Skin epidermis (tissue), 12 donors: ENCODE results near the gene PRSS12.

Experiments used
- H3K27ac ChIP-seq, 21 experiments: fragments of 200-600 bp; sonication (generic) in 11 of 21; one replicate each; pipeline ENCODE4 v1.5.0; 2020; ENCODE audit warnings: mild to moderate bottlenecking in 3 of 21, inconsistent platforms in 2 of 21, moderate library complexity in 2 of 21
- H3K4me3 ChIP-seq, 7 experiments: fragments of 200-600 bp; sonication (generic) in 2 of 7; one replicate each; pipeline ENCODE4 v1.5.0; 2020; ENCODE audit warnings: inconsistent platforms in 2 of 7, mild to moderate bottlenecking in 2 of 7, moderate library complexity in 1 of 7

PRSS12 gene

DNA sequence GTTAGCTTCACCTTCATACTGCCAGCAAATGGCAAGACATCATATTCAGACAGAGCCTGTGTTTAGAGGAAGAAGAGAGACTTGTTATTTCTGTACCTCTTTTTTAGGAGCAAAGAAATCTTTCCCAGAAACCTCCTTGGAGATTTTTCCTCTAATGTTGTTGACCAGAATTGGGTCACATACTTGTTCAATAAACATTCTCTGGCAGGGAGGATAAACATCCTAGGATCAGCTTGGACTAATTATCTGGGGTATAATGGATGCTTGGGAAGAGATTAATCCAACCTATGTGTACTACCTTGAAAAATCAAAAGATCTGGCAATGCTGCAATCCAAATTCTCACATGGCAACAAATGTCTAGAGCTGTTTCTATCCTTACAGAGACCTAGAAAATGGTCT is 8.4 kb upstream of the PRSS12 start:
- no peak overlapping the region for H3K4me3 ChIP-seq

DNA sequence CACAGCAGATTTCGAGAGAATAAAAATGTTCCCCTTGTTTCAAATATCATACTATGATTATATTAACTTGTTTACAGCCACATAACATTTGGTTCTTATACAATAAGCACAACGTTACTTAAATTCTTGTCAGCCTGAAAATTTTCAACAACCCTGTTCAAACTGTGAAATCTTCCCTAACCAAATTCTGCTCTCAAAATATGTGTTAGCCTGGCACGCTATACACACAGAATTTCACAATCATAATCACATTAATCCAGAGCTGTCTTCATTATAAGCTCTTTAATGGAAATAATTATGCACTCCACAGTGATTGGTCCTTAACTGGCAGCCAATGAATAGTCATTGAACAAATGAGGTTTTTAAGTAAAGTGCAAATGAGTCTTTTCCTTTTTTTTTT is 7.3 kb upstream of the PRSS12 start:
- Histone ChIP-seq H3K4me3 (no peak overlapping the region), H3K27ac (peak overlapping the region in 1 of 21 experiments; percentile 22)

More for the DNA sequence above, 8.4 kb upstream of the PRSS12 start:
- peak overlapping the region in 1 of 21 experiments; percentile 22 for H3K27ac ChIP-seq

DNA sequence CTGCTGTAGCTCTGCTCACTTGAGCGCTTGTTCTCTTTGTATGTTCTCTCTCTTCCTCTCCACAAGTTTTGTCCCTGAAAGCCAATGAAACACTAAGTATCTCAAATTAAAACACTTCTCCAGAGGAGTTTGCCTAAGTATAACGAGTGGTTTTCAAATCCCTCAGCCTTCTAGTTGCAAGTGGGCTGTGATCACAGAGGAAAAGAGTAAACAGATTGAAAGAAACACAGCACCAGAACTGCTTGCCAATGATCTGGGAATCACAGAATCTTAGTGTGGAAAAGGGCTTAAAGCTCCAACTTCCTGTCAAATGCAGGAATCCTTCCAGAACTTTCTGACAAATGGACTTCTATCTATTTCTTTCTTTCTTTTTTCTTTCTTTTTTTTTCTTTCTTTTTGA is 4.8 kb upstream of the PRSS12 start:
- Histone ChIP-seq H3K27ac (peak overlapping the region in 1 of 21 experiments; percentile 10), H3K4me3 (no peak overlapping the region)

DNA sequence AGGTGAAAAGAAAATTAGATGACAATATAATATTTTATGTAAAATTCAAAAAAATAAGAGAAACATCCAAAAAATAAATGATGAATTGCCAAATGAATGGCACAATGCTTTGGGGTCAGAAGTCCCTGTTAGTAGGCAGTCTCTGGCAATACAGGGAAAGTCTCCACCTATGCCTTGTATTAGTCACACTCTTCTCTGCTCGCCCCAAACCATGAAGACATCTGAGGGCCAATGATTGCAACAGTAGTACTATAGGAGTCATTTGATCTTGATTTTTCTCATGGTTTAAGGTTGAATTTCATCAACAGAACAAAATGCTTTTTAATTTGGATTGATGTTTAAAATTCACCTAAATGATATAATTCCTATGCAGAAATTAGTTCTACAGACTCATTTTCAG is 3.9 kb upstream of the PRSS12 start:
- Histone ChIP-seq H3K4me3 (no peak overlapping the region), H3K27ac (no peak overlapping the region)

DNA sequence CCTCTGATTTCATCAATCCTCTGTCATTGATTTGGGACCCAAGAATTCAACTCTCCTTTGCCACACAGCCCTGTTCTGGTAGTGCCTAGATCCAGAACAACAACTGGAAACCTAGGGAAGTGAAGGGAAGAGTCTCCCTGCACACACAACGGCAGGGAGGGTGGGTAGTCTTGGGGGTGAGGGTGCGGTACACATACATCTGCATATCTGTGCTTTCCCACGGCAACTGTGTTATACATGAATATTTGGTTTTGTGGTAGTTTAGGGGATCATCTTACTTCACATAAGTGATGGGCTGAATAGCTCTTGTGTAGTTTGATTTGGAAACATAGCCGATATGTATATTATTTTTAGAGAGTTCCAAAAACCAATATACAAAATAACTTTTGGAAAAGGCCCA is 3.3 kb upstream of the PRSS12 start:
- Histone ChIP-seq H3K4me3 (no peak overlapping the region), H3K27ac (no peak overlapping the region)

DNA sequence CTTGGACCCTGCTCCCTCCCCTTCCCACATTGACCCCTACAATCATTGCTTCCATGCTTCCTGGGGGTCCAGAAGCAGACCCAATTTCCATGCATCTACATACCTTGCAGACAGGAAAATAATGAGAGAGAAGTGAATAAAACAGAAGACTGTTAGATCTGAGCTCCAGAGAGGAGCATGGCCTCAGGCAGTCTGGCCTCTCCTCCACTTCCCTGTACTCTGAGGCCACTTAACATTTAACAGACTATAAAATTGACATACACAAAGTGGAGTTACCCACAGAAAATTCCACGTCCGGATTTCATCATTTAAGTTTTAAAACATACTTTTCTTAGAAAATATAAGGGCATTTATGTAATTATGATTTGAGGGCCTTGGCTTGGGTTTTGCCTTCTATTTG is 2.1 kb upstream of the PRSS12 start:
- Histone ChIP-seq H3K27ac (no peak overlapping the region), H3K4me3 (no peak overlapping the region)

DNA sequence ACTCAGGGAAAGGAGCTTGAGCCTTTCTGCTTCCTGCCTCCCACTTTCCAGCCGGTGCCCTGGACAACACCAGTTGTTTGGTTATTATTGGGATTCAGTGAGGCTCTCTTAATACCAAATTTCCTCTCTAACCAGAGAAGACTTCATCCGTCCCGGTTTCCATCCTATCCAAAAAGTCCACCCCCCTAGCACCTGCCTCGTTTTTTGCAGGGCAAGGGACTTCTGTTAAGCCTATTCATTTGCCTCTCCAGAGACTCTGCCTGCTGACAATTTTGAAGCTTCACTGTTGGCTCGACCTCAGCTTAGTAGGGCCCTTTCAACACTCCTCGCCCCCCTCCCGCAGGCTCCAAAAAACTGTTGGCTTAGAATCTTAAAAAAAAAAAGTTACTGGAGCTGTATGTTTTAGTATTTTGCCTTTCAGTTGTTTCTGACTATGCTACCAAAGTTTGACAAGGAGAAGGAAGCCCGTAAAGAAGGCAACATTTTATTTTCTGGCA is 779 bp upstream of the PRSS12 start:
- peak overlapping the region in 4 of 7 experiments; percentile 43 to 67 (median 58) for H3K4me3 ChIP-seq
- H3K27ac ChIP-seq = peak overlapping the region in 4 of 21 experiments; percentile 66 to 81 (median 74)

DNA sequence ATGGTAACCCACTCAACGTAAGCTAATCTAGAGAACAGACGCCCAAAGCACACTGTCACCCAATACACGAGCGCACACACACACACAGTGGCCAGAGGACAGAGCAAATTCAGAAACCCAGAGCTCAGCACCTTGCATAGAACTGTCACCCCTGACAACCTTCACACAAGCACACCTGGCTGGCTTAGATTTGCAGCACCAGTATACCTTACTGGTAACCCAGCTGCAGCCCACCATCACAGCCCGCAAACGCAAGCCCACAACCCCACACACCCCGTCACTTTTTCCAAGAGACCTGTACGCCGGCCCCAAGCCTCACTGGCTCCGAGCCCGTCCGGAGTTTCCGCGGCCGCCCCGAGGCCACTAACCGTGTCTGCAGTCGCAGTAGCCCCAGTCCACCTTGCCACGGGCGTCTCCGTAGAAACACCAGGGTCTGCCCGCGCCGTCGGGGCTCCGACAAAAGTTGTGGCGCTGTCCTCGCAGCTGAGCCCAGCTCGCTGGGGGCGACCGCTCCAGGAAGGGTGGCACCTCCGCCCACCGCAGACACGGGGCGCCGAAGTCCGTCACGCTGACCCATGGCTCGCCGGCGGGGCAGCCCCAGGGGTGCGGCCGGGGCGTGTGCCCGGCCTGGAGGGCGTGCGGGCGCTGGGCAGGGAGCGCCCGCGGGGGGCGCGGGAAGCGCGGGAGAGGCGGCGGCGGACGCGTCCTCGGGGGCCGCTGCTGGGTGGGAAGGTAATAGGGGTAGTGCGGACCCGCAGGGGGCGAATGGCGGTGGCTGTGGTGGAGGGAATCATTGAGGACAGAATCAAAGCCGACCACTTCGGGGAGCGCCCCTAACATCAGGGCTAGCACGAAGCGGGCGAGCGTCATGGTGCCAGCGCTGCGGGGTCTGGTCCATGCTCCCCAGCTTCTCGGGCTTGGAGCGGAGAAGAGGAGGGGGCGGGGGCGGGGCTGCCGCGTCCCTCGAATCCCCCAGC is 664 bp downstream of the PRSS12 start:
- peak overlapping the region in 16 of 21 experiments; percentile 16 to 82 (median 60) for H3K27ac ChIP-seq
- peak overlapping the region; percentile 37 to 67 (median 54) for H3K4me3 ChIP-seq

DNA sequence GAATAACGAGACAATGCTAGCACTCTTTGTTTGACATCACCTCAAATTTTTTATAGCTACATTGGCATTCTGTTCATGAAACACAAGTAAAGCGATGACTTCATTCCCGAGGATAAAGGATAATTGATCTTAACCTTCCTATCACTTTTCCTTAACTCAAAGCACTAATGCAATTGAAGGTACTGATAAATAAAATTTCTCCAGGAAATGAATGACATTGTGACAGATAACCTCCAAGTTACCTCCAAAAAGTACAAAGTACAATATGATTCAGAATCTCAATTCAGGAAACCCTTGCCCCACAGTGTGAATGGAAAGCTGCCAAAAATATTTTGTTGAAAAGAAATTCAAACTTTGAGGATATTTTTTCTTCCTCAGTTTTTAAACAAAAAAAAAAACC is 1.8 kb downstream of the PRSS12 start:
- H3K27ac ChIP-seq = no peak overlapping the region
- H3K4me3 ChIP-seq = no peak overlapping the region

DNA sequence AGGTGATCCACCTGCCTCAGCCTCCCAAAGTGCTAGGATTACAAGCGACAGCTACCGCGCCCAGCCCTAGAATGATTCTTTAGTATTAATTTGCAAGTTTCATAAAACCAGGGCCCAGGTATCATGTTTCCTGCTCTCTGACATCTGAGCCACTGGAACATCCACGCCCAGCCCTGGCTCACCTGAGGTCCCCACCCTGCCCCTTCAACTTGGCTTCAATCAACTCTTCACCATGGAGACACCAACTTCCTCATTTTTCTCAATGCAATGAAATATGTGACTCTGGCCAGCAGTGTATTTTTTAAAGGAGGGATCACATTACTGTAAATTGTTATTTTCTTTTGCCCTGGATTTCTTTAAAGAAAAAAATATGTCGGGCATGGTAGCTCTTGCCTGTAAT is 3.9 kb downstream of the PRSS12 start:
- H3K4me3 ChIP-seq = no peak overlapping the region
- no peak overlapping the region for H3K27ac ChIP-seq

DNA sequence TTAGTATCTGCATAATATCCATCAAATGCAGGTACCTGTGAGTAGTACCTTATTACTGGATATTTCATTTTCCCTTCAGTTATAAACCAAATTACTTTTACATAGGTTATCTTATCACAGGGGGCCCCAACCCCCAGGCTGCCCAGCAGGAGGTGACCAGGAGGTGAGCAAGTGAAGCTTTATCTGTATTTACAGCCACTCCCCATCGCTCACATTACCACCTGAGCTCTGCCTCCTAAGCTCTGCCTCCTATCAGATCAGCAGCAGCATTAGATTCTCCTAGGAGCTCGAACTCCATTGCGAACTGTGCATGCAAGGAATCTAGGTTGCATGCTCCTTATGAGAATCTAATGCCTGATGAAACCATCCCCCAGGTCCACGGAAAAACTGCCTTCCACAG is 6.3 kb downstream of the PRSS12 start:
- no peak overlapping the region for H3K4me3 ChIP-seq

DNA sequence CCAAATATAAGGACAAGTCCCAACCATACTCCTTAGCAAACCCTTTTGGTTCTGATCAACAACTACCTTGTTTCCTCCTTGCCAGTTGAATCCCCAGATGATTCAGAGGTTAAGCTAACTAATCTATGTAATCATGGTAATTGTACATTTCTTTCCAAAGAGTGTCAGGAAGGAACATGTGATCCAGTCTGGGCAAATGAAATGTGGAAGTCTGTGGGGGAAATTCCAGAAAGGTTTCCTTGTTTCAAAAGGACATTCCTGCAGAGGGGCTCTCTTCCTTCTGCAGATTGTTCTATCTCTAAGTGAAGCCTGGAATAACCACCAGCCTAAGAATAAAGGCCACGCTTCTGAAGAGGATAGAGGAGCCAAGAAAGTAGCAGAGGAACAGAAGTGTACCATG is 7.0 kb downstream of the PRSS12 start:
- Histone ChIP-seq H3K4me3 (no peak overlapping the region), H3K27ac (no peak overlapping the region)

More for the DNA sequence above, 6.3 kb downstream of the PRSS12 start:
- H3K27ac ChIP-seq = no peak overlapping the region

DNA sequence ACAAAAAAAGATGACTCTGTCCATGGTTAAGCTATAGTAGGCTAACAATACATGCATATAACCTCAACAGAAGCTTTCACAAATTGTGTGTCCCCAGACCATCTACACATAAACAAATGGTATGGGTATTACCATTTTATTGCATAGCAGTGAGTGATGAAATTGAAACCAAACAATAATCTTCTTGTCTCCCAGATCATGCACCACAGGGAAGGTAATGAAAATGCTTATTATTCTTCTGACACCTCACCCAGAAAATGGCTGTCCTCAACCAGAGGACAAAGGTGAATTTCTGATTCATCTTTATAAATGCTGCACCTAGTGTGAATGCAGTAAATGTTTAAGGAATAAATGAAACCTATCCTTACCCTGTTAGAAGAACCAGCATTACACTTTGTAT is 8.0 kb downstream of the PRSS12 start:
- no peak overlapping the region for H3K27ac ChIP-seq
- no peak overlapping the region for H3K4me3 ChIP-seq

DNA sequence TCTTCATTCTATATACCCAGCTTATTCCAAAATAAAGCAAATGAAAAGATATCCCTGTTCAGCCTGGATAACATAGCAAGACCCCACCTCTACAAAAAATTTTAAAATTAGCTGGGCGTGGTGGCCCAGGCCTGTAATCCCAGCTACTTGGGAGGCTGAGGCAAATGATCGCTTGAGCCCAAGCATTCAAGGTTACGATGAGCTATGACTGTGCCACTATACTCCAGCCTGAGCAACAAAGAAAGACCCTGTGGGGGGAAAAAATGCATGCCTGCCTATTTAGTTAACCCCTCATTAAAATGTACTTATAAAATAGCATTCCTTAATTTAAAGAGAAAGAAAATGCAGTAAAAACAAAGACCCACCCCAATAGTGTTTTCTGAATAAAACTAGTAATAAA is 9.3 kb downstream of the PRSS12 start:
- H3K4me3 ChIP-seq = no peak overlapping the region

DNA sequence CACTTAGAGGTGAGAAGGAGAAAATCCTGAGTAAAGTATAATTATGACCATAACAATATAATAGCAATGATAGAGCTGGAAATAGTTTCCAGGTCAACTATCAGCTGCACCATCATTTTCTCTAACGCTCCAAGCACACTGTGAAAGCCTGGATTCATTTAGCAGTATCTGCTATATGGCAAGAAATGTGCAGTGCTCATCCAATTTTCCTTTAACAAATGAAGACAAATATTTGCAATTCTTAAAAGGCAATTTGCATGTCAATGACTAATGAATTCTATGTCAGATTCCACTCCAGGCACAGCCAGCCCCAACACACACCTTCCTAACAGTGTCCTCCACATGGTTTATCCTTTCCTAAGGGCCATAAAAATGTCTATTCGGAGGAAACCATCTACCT is 12.7 kb downstream of the PRSS12 start:
- Histone ChIP-seq H3K4me3 (no peak overlapping the region), H3K27ac (no peak overlapping the region)

More for the DNA sequence above, 9.3 kb downstream of the PRSS12 start:
- H3K27ac ChIP-seq = no peak overlapping the region

DNA sequence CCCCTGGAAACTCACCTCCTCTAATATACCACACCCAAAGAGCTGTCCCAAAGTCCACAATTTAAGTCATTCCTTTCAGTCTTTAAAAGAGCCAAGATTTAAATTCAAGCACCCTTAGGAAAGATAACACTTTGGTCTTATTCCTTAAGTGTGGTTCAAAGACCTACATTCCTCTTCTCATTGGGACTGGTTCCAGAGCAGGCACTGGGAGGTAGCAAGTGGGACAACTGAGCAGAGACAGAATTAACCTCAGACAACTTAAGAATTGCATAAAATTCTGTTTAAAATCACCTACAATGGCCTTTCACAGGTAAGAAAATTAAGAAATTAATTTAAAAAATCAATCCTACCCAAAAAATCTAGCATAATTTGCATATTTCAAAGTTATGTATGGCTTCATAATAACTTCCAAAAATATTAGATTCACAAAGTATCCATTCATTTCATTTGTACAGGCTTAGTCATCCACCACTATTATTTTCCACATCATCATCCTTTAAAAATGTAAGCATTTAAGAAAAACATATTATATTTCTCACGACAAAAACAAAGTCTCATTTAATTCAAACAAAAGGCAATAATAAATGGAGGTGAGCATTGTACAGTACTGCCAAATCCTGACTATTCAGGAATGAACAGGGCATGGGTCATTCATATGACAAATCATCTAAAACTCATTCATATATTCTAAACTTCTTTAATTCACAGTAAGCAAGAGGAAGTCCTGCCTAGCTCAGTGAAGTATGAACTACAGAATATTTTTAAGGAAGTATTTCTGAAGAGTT is 13.6 kb downstream of the PRSS12 start:
- no peak overlapping the region for H3K27ac ChIP-seq
- H3K4me3 ChIP-seq = no peak overlapping the region

DNA sequence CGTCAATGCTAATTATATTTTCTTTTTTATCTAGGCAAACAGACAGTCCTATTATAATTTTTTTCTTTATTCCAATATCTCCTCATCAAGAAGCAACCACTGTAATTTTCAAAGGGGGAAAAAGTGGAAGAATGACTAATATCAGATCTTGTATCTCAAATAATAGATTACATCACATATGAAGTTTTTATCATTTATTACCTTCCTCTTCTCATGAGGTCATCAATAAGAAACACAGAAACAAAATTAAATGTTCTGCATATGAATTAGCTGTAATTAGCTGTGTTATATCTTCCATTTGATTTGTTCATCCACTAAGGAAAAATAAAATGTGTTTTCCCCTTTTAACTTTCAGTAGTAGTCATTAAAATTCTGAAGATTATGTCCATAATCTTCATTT is 14.3 kb downstream of the PRSS12 start:
- no peak overlapping the region for H3K27ac ChIP-seq
- H3K4me3 ChIP-seq = no peak overlapping the region

DNA sequence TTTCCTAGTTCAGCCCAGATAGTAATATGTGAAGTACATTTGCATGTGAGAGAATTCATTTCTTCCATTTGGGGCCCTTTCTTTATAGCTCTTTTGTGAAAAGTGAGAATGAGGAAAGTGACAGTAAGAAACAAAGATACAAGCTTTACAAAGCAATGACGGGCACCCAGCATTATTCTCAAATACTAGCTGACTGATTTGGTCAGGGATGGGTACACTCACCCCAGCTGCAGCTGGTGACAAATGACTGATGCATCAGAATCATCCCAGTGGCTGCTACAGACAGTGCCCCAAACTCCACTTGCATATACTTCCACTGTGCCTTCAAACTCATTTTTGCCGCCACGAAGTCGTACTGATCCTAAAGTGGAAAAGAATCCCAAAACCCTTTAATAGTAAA is 14.8 kb downstream of the PRSS12 start:
- Histone ChIP-seq H3K4me3 (no peak overlapping the region), H3K27ac (no peak overlapping the region)

DNA sequence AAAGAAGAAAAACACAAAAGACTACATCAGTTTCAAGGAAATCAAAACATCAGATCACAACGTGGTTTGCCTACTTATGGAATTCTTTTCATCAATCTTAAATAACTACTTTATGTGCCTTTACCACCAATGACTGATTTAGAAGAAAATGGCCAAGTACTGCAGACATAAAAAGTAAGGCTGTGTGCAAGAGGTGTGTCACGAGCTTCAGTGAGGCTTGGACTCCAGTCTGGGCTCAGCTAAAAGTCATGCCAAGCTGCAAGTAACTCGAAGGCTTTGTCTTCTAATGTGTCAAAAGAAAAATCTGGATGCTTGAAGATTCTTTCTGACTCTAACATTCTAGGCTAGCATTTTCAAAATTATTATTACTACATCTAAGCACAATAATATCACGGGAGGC is 17.0 kb downstream of the PRSS12 start:
- Histone ChIP-seq H3K27ac (no peak overlapping the region), H3K4me3 (no peak overlapping the region)

DNA sequence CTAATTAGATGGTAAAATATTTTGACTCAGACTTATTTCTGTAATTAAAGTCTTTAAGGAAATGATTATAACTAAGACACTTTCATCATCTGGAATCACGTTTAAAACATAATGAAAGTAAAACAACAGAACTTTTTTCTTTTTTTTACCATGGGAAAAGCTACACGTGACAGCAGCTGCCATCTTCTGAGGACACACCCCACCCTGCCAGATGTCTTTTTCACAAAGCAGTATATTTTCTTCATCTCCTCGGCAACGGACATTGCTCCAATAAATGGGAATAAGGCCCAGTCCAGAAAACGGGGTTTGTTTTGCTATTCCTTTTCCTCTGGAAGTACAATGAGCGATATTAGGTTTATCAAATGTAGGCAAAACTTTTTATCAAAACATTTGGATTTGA is 17.5 kb downstream of the PRSS12 start:
- Histone ChIP-seq H3K27ac (no peak overlapping the region), H3K4me3 (no peak overlapping the region)

DNA sequence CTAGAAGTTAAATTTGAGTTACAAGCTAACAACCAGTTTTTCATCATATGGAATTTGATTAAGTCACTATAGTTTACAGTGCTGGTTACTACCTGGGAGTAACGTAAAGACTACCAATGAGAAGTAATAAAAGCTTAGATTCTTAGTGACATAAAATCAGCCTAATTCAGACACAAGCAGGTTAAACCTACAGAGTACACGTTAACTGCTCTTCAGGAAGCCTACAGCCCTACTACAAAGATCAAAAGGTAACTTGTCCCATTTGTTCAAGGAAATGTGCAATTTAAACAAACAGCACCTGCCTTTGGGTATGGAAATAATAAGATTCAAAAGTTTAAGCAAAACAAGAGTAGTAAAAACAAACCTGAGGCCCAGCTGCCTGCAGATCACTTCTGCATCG is 21.5 kb downstream of the PRSS12 start:
- Histone ChIP-seq H3K27ac (no peak overlapping the region), H3K4me3 (no peak overlapping the region)
